Dermis microvascular lymphatic vessel endothelial cell (primary cell): ENCODE measurements around the gene PPP6C. TPM values are rescaled to one million over a fixed set of nuclear protein-coding genes. Genes with fewer than 3 reads are reported as not detected.
"Not testable (repeated sequence)": the region's sequence is repeated elsewhere in the genome, so short reads cannot be mapped to it uniquely, and the experiment has no call there.

Source experiments
- DNase-seq, 2 donors: peaks; one replicate each; pipeline versions ENCODE4 v3.0.0 to v3.0.0-alpha.2; 2010; ENCODE audit warnings: low read depth in 2 of 2
- total RNA-seq: library from RNA; depleted of rRNA; stranded (reverse); fragments of >200 nt; gene quantifications from 2 replicates; pipeline ENCODE4 v1.2.1, GENCODE V29; 2014

The PPP6C gene
- total RNA-seq, result 15.4 and 23.4 TPM in 2 replicates

DNA sequence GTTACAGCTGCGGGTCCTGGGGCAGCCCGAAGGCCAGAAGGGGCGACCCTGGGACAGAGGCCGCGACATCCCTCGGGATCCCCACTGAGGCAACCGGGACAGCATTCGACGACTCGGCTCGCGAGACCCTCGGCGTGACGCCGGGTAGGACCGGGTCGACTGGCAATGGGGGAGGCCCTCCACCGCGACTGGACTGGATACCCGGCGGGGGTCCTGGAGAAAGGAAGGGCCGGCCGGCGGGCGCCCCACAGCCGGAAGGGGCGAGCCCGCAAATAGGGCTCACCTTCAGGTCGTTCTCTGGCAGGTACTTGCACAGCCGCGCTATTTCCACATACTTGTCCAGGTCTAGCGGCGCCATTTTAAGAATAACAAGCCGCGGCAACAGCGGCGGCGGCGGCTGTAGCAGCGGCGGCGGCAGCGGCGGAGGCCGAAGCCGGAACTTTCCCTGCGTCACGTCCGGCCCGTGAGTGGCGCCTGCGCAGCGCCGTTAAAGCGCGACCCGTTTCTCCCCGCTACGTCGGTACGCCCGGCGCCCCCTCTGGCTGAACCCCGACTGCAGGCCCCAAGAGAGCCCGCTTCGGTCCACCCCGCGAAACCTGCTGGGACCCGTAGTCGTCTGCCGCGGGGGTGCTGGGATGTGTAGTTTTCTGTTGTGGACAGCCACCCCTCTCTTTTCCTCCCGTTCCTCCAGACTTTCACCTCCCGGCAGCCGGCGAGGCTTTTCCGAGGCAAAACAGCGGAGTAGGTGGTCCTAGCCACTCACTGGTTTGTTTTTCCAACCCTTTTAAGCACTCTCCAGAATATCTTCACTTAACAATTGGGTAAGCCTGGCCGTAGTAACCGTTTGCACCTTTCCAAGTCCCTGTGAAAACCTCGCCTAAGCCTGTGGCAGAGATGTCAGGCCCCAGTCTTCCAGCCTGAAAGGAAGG lies at the start of gene PPP6C:
PPP6C (minus strand) TSS at position 443 of the 929 bp plus-strand sequence; CDS start at position 358, 85 bp downstream.
- peak; percentile 90 to 97 for DNase-seq

DNA sequence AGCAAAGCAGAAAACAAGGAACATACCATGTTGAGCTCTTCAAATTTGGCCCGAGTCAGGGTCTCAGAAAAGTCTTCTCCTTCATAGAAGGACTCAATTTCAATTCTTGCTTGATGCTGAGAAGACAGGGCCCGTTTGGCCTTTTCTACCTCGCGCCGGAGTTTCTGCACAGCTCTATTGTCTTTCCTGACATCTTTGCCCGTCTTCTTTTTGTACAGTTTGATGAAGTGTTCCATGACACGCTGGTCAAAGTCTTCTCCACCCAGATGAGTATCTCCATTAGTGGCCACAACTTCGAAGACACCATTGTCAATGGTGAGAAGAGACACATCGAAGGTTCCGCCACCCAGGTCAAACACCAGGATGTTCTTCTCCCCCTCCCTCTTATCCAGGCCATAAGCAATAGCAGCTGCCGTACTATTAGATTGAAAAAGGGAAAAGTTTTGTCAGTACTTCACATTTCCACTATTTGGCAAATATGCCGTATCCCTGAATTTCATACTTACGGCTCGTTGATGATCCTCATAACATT lies 49.4 kb upstream of the PPP6C start:
- DNase-seq, result peak in 1 of 2 donors; percentile 10

- DNase-seq, result peak in 1 of 2 donors; percentile 10
Measured at GRCh38 chr9:125238127-125238914, 48.7 kb upstream of the PPP6C start.

DNA sequence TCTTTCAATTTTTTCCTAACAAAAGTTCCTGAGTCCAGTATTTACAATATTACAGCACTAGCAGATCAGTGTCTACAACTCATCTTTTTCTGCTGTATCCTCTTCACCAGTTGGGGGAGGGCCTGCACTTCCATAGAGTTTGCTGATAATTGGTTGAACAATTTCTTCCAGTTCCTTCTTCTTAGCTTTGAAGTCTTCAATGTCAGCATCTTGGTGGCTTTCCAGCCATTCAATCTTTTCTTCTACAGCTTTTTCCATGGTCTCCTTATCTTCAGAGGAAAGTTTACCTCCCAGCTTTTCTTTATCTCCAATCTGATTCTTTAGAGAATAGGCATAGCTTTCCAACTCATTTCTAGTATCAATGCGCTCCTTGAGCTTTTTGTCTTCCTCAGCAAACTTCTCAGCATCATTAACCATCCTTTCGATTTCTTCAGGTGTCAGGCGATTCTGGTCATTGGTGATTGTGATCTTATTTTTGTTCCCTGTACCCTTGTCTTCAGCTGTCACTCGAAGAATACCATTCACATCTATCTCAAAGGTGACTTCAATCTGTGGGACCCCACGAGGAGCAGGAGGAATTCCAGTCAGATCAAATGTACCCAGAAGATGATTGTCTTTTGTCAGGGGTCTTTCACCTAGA lies 47.0 kb upstream of the PPP6C start:
- DNase-seq, result not testable (repeated sequence)

- peak in 1 of 2 donors; percentile 20 for DNase-seq
Measured at GRCh38 chr9:125235804-125236519, 46.4 kb upstream of the PPP6C start.

- DNase-seq, result peak in 1 of 2 donors; percentile 61
Measured at GRCh38 chr9:125234099-125234498, 44.5 kb upstream of the PPP6C start.

DNA sequence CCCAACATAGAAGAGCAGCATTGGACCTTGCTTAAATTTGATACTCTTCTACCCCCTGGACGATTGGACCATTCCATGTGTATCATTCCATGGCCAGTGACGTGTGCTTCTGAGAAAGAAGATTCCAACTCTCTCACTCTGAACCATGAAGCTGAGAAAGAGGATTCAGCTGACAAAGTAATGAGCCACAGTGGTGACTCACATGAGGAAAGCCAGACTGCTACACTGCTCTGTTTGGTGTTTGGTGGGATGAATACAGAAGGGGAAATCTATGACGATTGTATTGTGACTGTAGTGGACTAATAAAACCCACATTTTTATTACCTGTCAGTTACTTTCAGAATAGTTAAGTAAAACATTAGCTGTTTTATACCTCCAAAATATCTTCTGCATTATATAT lies 44.1 kb upstream of the PPP6C start:
- peak; percentile 15 to 92 for DNase-seq

- DNase-seq, result no peak
Measured at GRCh38 chr9:125227761-125228160, 38.2 kb upstream of the PPP6C start.

DNA sequence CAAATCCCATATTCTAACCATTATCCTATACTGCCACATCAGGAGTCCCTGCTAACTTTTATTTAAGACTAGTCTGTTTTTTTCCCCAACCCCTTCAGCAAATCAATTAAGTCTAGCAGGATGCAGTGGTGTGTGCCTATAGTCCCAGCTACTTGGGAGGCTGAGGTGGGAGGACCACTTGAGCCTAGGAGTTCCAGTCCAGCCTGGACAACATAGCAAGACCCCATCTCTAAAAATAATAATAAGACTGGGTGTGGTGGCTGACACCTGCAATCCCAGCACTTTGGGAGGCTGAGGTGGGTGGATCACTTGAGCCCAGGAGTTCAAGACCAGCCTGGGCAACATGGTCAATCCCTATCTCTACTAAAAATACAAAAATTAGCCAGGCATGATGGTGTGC lies 35.3 kb upstream of the PPP6C start:
- not testable (repeated sequence) for DNase-seq

DNA sequence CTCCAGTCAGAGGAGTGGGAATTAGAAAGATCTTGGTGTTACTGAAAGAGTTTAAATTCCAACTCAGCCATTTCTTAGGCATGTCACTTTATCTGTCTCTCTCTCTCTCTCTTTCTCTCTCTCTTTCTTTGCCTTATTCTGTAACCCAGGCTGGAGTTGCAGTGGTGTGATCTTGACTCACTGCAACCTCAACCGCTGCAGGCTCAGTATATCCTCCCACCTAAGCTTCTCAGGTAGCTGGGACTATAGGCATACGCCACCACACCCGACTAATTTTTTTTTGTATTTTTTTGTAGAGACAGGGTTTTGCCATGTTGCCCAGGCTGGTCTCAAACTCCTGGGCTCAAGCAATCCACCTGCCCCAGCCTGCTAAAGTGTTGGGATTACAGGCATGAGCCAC lies 29.0 kb upstream of the PPP6C start:
- DNase-seq, result no peak

- DNase-seq, result no peak
Measured at GRCh38 chr9:125214186-125214585, 24.6 kb upstream of the PPP6C start.

- no peak for DNase-seq
Measured at GRCh38 chr9:125204477-125204876, 14.9 kb upstream of the PPP6C start.

- DNase-seq, result no peak
Measured at GRCh38 chr9:125202846-125203618, 13.4 kb upstream of the PPP6C start.

- DNase-seq, result peak; percentile 79 to 93
Measured at GRCh38 chr9:125200216-125201047, 10.8 kb upstream of the PPP6C start, which contains the start of gene RABEPK. Gene RABEPK, plus strand, starts transcription at chr9:125200542. Its CDS starts 2,472 bp downstream, at chr9:125203014.

GRCh38 chr9:125195591-125195990 lies 6.0 kb upstream of the PPP6C start:
- not testable (repeated sequence) for DNase-seq

- not testable (repeated sequence) for DNase-seq
Measured at GRCh38 chr9:125194466-125194865, 4.9 kb upstream of the PPP6C start.

DNA sequence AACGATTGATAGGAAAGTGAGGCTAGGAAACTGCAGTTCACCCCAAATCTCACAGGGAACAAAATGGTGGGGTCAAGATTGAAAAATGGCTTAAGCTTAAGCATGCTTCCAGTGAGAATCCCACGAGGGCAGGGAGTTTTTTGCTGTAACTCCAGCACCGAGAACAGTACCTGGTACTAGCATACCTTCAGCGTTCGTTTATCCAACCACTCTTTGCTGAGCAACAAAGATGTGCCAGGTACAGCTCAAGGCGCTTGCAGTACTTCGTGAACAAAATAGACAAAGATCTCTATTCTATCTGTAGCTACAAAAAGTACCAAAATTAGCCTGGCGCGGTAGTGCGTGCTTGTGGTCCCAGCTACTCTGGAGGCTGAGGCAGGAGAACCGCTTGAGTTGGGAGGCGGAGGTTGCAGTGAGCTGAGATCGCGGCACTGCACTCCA lies 778 bp upstream of the PPP6C start:
- DNase-seq, result peak in 1 of 2 donors; percentile 11

DNA sequence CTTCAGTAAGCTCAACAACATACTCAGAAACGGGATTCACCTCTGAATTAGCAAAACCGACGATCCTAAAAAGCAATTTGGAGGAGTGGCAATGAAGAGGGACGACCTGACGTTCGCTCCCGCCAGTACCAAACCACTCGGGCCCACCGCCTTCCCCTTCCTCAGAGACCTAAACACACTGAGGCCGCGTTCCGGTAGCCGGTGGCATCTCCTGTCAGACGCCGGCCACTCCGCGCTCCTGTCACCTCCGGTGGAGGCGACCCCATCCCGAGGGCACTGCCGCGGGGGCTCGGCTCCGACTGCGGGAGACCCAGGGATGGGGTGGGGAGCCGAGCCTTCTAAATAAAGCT lies 617 bp downstream of the PPP6C start:
- DNase-seq, result peak in 1 of 2 donors; percentile 35

DNA sequence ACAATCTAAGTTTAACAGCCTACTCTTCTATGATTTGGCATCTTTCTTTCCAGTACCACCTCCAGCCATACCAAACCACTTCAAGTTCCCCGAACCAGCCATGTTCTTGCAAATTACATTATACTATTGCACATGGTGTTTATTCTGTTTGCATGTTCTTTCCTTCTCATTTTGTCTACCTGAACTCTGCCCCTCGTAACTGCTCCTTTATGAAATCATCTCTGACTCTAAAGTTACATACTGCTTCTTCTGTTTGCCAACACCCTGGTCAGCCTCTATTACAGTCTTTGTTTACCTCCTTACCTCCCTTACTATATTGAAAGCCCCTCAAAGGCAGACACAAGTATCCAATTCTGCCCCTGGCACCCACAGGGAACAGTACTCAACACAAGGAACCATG lies 6.0 kb downstream of the PPP6C start:
- no peak for DNase-seq
